HepG2 (cell line): ENCODE data around the gene HOXB2. TPM values are rescaled to one million over a fixed set of nuclear protein-coding genes. Genes with fewer than 3 reads are reported as not detected.
A peak's percentile ranks its signal among the peaks of the same experiment; 100 is the strongest.

Source experiments
- ATAC-seq: fragments of 200-7000 bp; cut with Tn5 transposase; 3 replicates; pipeline ENCODE4 v1.9.1; 2020; ENCODE audit warnings: mild to moderate bottlenecking, moderate library complexity
- BruUV-seq: library from RNA; stranded (reverse); fragments of 400-500 nt; replicated peaks from 2 replicates; lab custom pipeline; 2021; lab: Mats Ljungman, UMichigan
- CTCF ChIA-PET: fragments of 300-600 bp; formaldehyde crosslinking; extraction: SDS; loops from one replicate; lab custom pipeline; 2021; ENCODE audit warnings: low total read pairs, inconsistent platforms, low intra/inter-chr PET ratio; lab: Yijun Ruan, JAX
- POLR2A ChIA-PET: fragments of 350-600 bp; sonication (Branson Sonifier 250); formaldehyde crosslinking; loops from one replicate; lab custom pipeline; 2020; ENCODE audit warnings: antibody characterized with exemption, inconsistent platforms; lab: Yijun Ruan, JAX
- DNase-seq: peaks from one replicate; pipeline ENCODE4 v3.0.0-alpha.2; 2015; ENCODE audit warnings: low spot score
- FAIRE-seq: peaks from 3 replicates; lab custom pipeline; 2011; peaks lifted over from hg19 to GRCh38; lab: Jason Lieb, UNC
- H2AFZ ChIP-seq: one replicate; pipeline ENCODE4 v1.6.1; 2011; ENCODE audit warnings: low read length, inconsistent platforms
- H3K27ac ChIP-seq: fragments of 300-600 bp; 3 replicates; pipeline ENCODE4 v1.8.0; 2011; ENCODE audit warnings: mixed run types, mild to moderate bottlenecking, mixed read lengths, low read length, inconsistent platforms; ENCODE audit not compliant: insufficient read depth; ENCODE audit errors: extremely low read length
- H3K27me3 ChIP-seq, 2 experiments: fragments of 200-600 bp in 1 of 2; 2 replicates in 1 of 2; 3 replicates in 1 of 2; pipeline versions ENCODE4 v1.6.0 to v1.8.0; 2011; ENCODE audit warnings: low read length in 2 of 2, mild to moderate bottlenecking in 2 of 2, moderate library complexity in 2 of 2, inconsistent platforms in 1 of 2; ENCODE audit not compliant: insufficient read depth in 2 of 2, control insufficient read depth in 1 of 2
- H3K36me3 ChIP-seq, 2 experiments: fragments of 200-600 bp in 1 of 2; replicated peaks in 1 of 2; 2 replicates in 1 of 2; 3 replicates in 1 of 2; pipeline versions ENCODE4 v1.5.1 to v1.8.0; 2011; ENCODE audit warnings: low read length in 2 of 2, inconsistent platforms in 1 of 2; ENCODE audit not compliant: insufficient read depth in 2 of 2, control insufficient read depth in 1 of 2
- H3K4me1 ChIP-seq: 2 replicates; pipeline ENCODE4 v1.5.1; 2012; ENCODE audit warnings: low read length, inconsistent platforms; ENCODE audit not compliant: insufficient read depth
- H3K4me2 ChIP-seq: 2 replicates; pipeline ENCODE4 v1.6.0; 2011; ENCODE audit warnings: low read depth, low read length, inconsistent platforms
- H3K4me3 ChIP-seq, 3 experiments: fragments of 200-600 bp in 1 of 3; sonication (generic), shearing (Covaris generic) in 1 of 3; replicated peaks in 1 of 3; 2 replicates each; pipeline ENCODE4 v1.5.1; 2011 to 2016; ENCODE audit warnings: low read length in 3 of 3, inconsistent platforms in 2 of 3, low read depth in 2 of 3, mild to moderate bottlenecking in 2 of 3, control low read depth in 1 of 3, mixed read lengths in 1 of 3; ENCODE audit not compliant: insufficient read depth in 1 of 3
- H3K79me2 ChIP-seq: one replicate; pipeline ENCODE4 v1.6.1; 2011; ENCODE audit warnings: low read length, inconsistent platforms; ENCODE audit not compliant: insufficient read depth
- H3K9ac ChIP-seq: 2 replicates; pipeline ENCODE4 v1.6.0; 2011; ENCODE audit warnings: mild to moderate bottlenecking, low read depth, low read length, inconsistent platforms; ENCODE audit not compliant: insufficient read depth
- H3K9me3 ChIP-seq: 2 replicates; pipeline ENCODE4 v1.5.1; 2012; ENCODE audit warnings: mild to moderate bottlenecking, low read length
- H4K20me1 ChIP-seq: 2 replicates; pipeline ENCODE4 v1.6.0; 2011; ENCODE audit warnings: inconsistent platforms, mild to moderate bottlenecking, low read length, moderate library complexity; ENCODE audit not compliant: insufficient read depth
- DNMT1 ChIP-seq: sonication (generic); formaldehyde crosslinking; IDR thresholded peaks from 2 replicates; pipeline ENCODE4 v1.5.1; 2020; ENCODE audit warnings: mild to moderate bottlenecking, missing genetic modification reagents
- E2F5 ChIP-seq: sonication (generic); formaldehyde crosslinking; conservative IDR thresholded peaks from 2 replicates; pipeline ENCODE4 v1.4.0; 2020; ENCODE audit warnings: missing genetic modification reagents
- GPBP1L1 ChIP-seq: sonication (generic); formaldehyde crosslinking; IDR thresholded peaks from 2 replicates; pipeline ENCODE4 v1.5.0; 2020; ENCODE audit warnings: mild to moderate bottlenecking, missing genetic modification reagents
- RARA ChIP-seq: IDR thresholded peaks from 2 replicates; pipeline ENCODE4 v1.6.1; 2016; ENCODE audit warnings: missing genetic modification reagents, missing compliant biosample characterization
- SIN3B ChIP-seq: fragments of 150-350 bp; IDR thresholded peaks from 2 replicates; pipeline ENCODE4 v1.6.1; 2014; ENCODE audit warnings: low read length
- ZGPAT ChIP-seq: IDR thresholded peaks from 2 replicates; pipeline ENCODE4 v1.6.1; 2016; ENCODE audit warnings: mild to moderate bottlenecking
- ZNF17 ChIP-seq: sonication (generic); formaldehyde crosslinking; IDR thresholded peaks from 2 replicates; pipeline ENCODE4 v1.5.0; 2020; ENCODE audit warnings: mild to moderate bottlenecking, missing genetic modification reagents
- ZNF24 ChIP-seq: fragments of 450-650 bp; IDR thresholded peaks from 2 replicates; pipeline ENCODE4 v1.6.1; 2017; ENCODE audit warnings: antibody characterized with exemption, mild to moderate bottlenecking
- ZNF652 ChIP-seq: IDR thresholded peaks from 2 replicates; pipeline ENCODE4 v1.6.1; 2016; ENCODE audit warnings: low read depth, borderline replicate concordance
- ZNF709 ChIP-seq: sonication (generic); formaldehyde crosslinking; IDR thresholded peaks from 2 replicates; pipeline ENCODE4 v1.5.0; 2020; ENCODE audit warnings: mild to moderate bottlenecking, missing genetic modification reagents
- WGBS: methylation state at CpG from one replicate; pipeline ENCODE4 v1.1.6; 2017; ENCODE audit warnings: low lambda C conversion rate; 5-methylcytosine and 5-hydroxymethylcytosine counted together
- in situ Hi-C: cut with HindIII; loops from 2 replicates; pipeline ENCODE4 v1.10.0; 2017; ENCODE audit warnings: low pct_unique_long_range_greater_than_20kb; ENCODE audit not compliant: extremely low pct_ligation_motif_present
- intact Hi-C: fragments of 100-400 bp; cut with micrococcal nuclease; formaldehyde crosslinking; loops from one replicate; pipeline ENCODE4 v1.10.0; 2022; ENCODE audit not compliant: unreplicated experiment
- polyA plus RNA-seq, 8 experiments: library from polyadenylated mRNA; depleted of rRNA in 3 of 8; stranded (reverse) in 7 of 8; unstranded in 1 of 8; fragments of >200 nt; fragmentation: Illumina TruSeq in 4 of 8; extraction: Trizol in 4 of 8; gene quantifications; 2 replicates each; pipeline versions ENCODE4 v1.2.1 to v1.2.3, GENCODE V29; 2011 to 2016; ENCODE audit warnings: low read depth in 4 of 8, missing spikeins in 1 of 8, mixed read lengths in 1 of 8; ENCODE audit not compliant: insufficient read depth in 1 of 8
- total RNA-seq, 5 experiments: library from RNA; depleted of rRNA; stranded (reverse); fragments of >200 nt; fragmentation: Illumina TruSeq; extraction: Trizol; gene quantifications; 2 replicates each; pipeline ENCODE4 v1.2.3, GENCODE V29; 2016; ENCODE audit warnings: low read depth in 1 of 5
- TF ChIP-seq, protein P1 (sequence below): sonication (generic); formaldehyde crosslinking; IDR thresholded peaks from 2 replicates; pipeline ENCODE4 v1.4.0; 2020; ENCODE audit warnings: mild to moderate bottlenecking, missing genetic modification reagents

HOXB2 gene
- total and polyA plus RNA-seq, 2 of the 13 experiments (the other 11 are each of a cell fraction or from before 2014, with no cell fraction given) = not detected

DNA sequence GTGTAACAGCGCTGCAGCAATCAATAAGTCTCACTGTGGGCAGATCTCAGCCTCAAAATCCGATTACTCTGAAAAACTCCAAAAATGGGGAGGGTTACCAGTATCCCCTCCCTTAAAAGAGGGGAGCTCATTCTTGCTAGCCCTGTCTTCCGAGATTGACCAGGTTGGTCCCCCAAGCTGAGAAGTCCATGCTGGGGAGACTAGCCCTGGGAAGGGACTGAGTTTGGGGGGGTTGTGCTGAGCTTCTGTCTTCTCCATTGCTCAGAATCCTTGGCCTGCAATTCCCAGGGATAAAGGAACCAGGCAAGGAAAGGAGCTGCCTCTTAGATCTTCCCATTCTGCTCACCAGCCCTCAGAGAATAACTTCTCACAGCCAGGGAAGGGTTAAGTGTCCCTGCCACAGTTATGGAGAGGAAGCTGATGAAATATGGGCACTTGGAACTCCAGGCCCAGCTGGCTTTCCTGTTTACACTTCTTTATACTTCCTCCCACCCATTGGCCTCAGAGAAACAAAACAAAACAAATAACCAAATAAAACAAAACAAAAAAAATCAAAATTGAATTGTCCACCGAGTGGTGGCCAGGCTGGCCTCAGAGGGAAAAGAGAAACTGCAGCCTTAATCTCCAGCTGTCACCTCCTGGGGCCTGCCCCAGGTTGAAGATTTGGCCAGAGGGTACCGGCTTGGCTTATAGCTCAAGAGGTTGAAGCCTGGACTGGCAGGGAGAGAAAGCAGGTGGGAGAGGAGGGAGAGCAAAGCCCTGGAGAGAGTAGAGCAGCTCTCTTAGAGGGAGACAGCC, 42.6 kb upstream of the HOXB2 start (continued):
- no peak for TF ChIP-seq DNMT1 (CRISPR knock-in tag)
- no peak for TF ChIP-seq E2F5 (CRISPR knock-in tag)
- TF ChIP-seq ZNF24 = no peak
- no peak for TF ChIP-seq RARA (CRISPR knock-in tag)
- no peak for TF ChIP-seq ZNF709 (CRISPR knock-in tag)
- TF ChIP-seq SIN3B = no peak
- TF ChIP-seq ZNF652 = peak; percentile 61
- TF ChIP-seq ZGPAT (CRISPR knock-in tag) = no peak
- TF ChIP-seq, all 625 proteins: peak for 2

DNA sequence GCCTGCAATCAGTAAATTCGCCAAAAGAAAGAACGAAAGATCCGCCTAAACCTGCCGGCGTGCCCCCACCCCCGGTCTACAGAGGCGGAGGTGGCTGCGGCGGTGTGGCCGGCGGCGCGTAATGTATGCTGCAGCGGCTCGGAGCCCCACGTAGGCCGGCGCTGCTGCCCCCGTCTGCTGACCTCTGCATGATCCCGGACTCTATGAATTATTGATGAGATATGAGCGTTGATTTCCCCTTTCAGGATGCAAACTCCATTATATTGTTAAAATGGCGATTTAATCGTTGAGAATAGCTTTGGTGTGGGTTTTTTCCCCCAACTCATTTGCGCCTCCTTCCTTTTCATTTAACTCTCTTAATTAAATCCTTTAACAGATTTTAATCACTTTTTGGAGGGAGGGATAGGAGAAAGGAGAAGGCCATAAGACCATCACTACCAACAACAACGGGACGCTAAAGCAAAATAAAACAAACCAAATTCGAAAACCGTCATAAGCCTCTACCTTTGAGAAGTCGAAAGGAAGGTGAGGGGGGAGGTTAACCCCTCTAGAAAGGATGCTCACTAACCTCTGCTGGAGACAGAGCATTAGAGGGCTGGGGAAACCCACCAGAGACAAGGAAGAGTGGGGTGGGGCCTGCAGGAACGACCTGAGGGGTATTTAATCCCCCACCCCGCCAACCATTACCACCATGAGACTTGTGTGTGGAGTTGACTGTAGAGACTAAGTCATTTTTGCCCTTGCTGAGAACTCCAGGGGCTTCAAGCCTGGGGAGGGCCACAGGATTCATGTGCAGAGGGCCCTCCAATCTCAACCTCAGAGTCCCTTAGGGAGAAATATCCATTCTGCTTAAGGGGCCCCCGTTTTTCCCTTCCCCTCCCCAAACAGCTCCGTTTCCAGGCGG, 41.7 kb upstream of the HOXB2 start:
- no TSS peak for BruUV-seq
- H3K27ac ChIP-seq = no peak overlapping the region
- intact Hi-C loops (no loop called here), in situ Hi-C loops (no loop called here)
- ATAC-seq (no peak), FAIRE-seq (no peak), DNase-seq (no peak)
- 41% methylated on average over 34 of the region's 34 CpGs for WGBS
- H2AFZ ChIP-seq = no peak overlapping the region
- H3K79me2 ChIP-seq = no peaks in the 10 kb centered on the region
- TF ChIP-seq GPBP1L1 (CRISPR knock-in tag) = no peak
- TF ChIP-seq, protein P1, sequence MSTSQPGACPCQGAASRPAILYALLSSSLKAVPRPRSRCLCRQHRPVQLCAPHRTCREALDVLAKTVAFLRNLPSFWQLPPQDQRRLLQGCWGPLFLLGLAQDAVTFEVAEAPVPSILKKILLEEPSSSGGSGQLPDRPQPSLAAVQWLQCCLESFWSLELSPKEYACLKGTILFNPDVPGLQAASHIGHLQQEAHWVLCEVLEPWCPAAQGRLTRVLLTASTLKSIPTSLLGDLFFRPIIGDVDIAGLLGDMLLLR = no peak
- TF ChIP-seq ZNF17 (CRISPR knock-in tag) = no peak
- peaks cover 29 to 96% of the 10 kb centered on the region in 2 experiments for H3K27me3 ChIP-seq
- H4K20me1 ChIP-seq = peaks cover 4% of the 10 kb centered on the region; the same call in 1 of the 2 replicates
- H3K4me1 ChIP-seq = peaks cover 7% of the 10 kb centered on the region; the same call in 1 of the 2 replicates
- H3K4me2 ChIP-seq = no peak overlapping the region
- no peak overlapping the region for H3K4me3 ChIP-seq
- H3K9me3 ChIP-seq = no peaks in the 10 kb centered on the region
- no peaks in the 10 kb centered on the region for H3K36me3 ChIP-seq
- ChIA-PET POLR2A (no interaction called here), CTCF (no interaction called here)
- H3K9ac ChIP-seq = no peak overlapping the region
